GM21381 (cell line): ENCODE measurements around the gene RTKN.
"Not testable (repeated sequence)": the region's sequence is repeated elsewhere in the genome, so short reads cannot be mapped to it uniquely, and the experiment has no call there.

Experiments
- ATAC-seq: cut with Tn5 transposase; IDR thresholded peaks from one replicate; pipeline ENCODE4 v1.9.1; 2021; ENCODE audit warnings: mild to moderate bottlenecking, moderate library complexity; ENCODE audit not compliant: unreplicated experiment

RTKN gene

DNA sequence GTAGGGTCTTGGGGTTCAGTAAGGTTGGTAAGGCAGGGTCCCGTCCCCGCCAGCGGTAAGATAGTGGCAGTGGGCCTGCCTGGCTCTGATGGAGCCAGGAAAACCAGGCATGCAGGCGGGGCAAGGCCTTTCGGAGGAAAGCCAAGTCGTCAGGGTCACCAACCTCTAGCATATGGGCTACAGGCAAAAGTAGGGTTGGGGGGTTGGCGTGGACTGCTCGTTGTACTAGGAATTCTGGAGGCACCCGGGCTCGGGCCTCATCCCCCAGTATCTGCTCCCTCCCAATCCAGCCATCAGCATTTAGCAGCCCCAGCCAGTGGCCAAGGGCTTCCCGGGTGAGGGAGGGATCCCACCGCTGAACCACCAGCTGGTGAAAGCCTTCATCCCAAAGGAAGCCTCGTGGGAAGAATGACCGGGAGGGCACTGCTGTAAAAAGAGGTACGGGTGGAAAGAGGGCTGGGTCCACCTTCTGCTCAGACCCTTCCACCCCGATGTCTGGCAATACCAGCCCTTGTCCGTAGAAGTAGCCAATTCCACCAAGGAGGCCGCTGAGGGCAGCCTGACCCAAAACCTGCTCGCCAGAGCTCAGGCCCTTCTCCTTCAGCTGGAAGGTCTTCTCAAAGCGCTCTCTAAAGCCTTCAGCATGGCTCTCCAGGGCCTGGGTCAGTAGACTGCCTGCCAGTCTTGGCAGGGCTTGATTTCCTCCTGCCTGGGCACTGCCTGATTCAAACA lies 20.5 kb upstream of the RTKN start:
- ATAC-seq: no peak

GRCh38 chr2:74461187-74462053 lies 19.7 kb upstream of the RTKN start:
- ATAC-seq: no peak

- not testable (repeated sequence) for ATAC-seq
Measured at GRCh38 chr2:74460187-74460586, 18.4 kb upstream of the RTKN start.

GRCh38 chr2:74459503-74460118 lies 17.9 kb upstream of the RTKN start:
- ATAC-seq: not testable (repeated sequence)

- ATAC-seq: no peak
Measured at GRCh38 chr2:74458938-74459363, 17.2 kb upstream of the RTKN start.

DNA sequence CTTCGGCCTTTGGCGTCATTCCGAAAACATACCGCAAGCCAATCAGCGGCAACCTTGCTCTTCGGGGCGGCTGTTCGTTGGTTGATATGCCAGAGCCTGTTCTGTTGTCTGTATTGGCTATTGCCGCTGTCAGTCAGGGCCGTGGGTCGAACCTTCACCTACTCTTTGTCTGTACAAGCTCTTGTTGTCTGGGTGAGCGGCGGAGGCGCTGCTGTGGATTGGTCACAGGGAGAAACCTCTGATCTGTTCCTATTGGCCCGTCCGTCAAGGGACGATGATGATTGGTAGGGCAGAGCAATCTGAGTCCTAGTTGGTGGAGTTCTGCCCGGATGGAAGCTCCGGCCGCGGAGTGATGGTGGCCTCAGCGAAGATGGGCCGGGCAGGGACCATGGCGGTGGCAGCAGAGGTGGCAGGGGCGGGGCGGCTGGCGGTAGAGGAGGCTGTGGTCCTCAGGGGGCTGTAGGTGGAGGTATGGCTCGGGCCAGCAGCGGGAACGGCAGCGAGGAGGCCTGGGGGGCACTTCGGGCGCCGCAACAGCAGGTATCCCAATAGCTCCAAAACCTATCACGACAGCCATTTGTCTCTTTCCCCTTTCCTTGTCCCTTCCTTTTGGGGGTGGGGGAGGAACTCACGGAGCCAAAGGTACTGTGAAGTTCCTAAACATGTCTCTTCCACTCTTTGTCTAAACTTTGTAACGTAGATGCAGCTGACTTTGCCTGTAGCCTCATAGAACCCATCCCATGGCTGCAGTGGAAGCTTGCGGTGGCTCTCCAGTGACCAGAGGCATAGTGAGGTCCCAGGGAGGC lies 16.6 kb upstream of the RTKN start, which contains the start of gene WBP1:
Gene WBP1, plus strand, starts transcription at position 307 of the 806 bp plus-strand sequence. Its CDS starts 165 bp downstream, at position 472.
- peak; percentile 77 for ATAC-seq

DNA sequence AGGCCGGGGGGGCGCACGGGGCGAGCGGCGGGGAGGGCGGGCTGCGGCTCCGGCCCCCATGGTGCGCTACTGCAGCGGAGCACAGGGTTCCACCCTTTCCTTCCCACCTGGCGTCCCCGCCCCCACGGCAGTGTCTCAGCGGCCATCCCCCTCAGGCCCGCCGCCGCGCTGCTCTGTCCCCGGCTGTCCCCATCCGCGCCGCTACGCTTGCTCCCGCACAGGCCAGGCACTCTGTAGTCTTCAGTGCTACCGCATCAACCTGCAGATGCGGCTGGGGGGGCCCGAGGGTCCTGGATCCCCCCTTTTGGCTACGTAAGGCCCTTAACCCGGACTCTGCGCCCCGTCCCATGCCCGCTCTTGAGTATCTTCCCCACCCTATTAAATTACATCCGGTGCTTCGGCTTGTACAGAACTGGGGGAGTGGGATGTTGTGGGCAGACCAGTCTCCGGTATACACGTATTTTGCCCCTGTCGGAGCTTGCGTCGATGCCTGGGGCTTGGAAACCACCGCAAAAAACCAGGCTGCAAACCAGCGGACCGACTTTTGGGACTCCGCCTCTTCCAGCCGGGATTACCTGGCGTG lies 15.9 kb upstream of the RTKN start:
- peak; percentile 23 for ATAC-seq

- ATAC-seq: no peak
Measured at GRCh38 chr2:74457129-74457548, 15.4 kb upstream of the RTKN start.

DNA sequence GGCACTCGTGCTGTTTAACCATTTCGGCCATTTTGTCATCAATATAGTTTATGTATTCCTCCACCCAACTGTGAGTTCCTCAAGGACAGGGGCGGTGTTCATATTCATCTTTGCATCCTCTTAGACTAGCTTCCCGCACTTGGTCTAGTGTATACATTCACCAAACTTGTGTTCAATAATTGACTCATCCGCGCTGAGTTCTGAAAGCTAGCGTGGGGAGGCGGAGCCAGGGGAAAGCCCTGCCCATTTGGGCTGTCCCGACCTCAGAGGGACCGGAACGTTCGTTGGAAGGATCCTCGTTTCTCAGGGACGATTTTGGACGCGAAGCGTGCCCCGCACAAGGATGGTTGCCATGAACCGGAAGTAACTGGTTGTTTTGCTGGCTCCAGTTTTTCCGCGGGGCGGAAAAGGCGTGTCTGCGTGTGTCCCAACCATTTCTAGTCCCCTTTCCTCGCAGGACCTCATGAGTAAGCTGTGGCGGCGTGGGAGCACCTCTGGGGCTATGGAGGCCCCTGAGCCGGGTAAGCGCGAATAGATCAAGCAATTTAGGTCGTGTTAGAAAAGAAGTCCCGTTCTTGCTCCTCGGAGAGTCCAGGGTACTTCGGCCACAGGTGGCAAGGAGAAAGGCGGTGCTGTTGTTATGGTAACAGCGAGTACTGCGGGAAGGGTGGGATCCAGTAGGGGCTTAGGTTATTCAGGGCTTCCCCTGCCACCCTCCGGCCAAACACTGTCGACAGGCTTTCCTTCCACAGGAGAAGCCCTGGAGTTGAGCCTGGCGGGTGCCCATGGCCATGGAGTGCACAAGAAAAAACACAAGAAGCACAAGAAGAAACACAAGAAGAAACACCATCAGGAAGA lies 13.1 kb upstream of the RTKN start, which contains the start of gene INO80B:
Gene INO80B, plus strand, starts transcription at position 434 of the 858 bp plus-strand sequence. Its CDS starts 30 bp downstream, at position 464.
- ATAC-seq: peak; percentile 42

GRCh38 chr2:74450570-74451190 lies 8.9 kb upstream of the RTKN start:
- no peak for ATAC-seq

GRCh38 chr2:74448771-74449170 lies 7.0 kb upstream of the RTKN start:
- no peak for ATAC-seq

GRCh38 chr2:74447230-74447999 lies 5.7 kb upstream of the RTKN start:
- no peak for ATAC-seq

DNA sequence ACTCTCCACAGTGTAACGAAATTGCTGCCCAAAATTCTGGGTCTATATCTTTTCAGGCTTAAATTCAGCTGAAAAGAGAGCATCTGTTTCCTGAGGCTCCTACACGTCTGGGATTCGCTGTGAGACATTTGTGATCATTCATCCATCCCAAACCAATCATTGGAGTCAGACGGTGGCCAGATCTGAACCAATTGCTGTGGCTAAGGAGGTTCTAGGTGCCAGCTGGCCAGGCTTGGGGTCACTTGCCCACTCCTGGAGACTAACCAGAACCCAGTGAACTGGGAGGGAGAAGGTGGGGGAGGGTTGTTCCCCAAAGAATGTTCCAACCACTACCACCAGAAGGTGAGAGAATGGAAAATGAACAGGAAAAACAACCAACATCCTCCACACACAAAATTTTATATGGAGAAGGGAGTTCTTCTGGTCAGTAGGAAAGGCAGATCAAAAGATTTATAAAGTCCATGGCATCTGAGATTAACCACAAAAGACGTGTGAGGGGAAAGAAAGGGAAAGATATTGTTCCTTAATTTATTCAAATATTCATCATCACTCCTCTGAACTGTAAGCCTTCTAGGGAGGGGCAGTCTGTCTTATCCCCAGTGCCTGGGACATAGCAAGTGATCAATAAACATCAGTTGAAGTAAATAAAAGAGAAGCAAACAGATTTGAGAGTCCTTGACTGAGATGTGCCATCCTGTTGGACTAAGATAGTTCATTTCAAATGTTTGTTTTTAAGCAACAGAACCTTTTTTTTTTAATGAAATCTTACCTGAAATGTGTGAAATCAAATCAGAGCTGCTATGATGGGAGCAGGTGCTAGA lies 3.0 kb upstream of the RTKN start:
- ATAC-seq: no peak

GRCh38 chr2:74442483-74443297 lies 953 bp upstream of the RTKN start:
- ATAC-seq: not testable (repeated sequence)

DNA sequence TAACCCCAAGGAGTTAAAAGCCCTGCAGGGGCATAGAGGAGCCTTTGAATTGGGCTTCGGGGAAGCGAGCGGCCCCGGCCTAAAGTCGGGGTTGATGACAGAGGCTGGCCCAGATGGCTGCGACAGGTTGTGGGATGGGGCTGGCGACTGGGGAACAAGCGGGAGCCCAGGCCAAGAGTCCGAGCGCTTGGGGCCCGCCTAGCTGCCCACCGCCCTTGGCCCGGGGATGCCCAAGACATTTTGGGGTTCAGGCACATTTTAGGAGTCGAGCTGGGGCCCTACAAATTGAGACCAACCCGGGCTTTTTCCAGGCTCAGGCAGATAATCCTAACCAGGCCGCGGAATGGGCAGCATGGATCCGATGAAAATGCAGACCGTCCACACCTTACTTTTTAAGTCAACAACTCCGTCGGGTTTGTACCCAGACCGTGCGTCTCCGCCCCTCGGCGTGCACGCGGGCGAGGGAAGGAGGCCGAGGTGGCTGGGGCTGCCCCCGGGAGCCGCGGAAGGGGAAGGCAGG lies 507 bp downstream of the RTKN start:
- no peak for ATAC-seq
